Measurements from ENCODE around the gene F7.
A peak's percentile ranks its signal among the peaks of the same experiment; 100 is the strongest.
"Not testable (repeated sequence)": the region's sequence is repeated elsewhere in the genome, so short reads cannot be mapped to it uniquely, and the experiment has no call there.

F7 gene

DNA sequence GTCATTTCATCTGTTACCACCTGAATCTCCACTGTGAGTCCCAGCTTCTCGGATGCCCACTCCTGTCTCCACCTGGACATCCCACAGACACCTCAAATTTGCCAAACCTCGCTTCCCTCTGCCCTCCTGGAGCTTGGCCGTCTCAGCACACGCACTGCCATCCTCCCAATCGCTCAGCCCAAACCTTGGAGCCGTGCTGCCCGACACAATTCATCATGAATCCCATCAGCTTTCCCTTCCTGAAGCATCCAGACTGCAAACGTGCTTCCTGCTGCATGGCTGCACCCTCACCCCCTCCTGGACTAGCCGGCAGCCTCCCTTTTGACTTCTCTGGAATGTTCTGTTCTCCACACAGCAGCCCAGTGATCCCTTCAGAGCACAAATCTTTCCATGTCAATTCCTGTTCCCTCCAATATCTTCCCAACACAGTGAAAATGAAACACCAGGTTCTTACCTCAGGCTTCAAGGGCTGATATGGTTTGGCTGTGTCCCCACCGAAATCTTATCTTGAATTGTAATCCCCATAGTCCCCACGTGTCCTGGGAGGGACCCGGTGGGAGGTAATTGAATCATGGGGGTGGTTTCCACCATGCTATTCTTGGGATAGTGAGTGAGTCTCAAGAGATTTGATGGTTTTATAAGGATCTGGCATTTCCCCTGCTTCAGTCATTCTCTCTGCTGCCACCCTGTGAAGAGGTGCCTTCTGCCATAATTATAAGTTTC lies 51.8 kb downstream of the F7 start:
- no peak for DNase-seq

DNA sequence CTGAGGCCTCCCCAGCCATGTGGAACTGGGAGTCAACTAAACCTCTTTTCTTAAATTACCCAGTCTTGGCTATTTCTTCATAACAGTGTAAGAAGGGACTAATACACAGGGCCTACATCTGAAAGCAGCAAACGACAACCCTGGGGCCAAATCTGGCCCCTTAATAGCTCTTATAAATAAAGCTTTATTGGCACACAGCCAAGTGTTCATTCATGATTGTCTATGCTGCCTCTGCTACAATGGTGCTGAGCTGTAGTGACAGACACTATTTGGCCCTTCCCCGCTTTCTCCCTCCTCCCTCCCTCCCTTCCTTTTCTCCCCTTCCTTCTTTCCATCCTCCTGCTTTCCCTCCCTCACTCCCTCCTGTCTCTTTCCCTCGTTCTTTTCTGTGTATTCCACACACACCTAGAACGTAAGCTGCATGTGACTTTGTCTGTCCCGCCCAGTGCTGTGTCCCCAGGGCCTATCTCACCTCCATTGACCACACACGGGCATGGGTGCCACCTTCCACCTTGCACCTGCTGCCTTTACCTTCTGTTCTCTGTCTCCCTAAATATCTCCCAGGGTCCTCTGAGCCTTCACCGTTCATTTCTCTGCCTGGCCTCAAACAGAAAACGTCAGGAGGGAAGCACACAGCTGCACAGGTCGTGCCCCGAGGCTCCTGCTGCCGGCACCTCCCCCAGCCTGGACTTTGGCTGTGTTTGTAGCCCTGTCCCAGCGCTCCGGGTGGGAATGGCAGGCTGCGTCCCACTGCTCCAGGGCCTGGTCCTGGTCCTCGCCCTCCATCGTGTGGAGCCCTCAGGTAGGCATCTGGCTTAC lies 52.5 kb downstream of the F7 start, which contains the start of gene PROZ:
PROZ (plus strand) TSS at position 720 of the 819 bp plus-strand sequence; CDS start at position 733, 13 bp downstream.
- DNase-seq: peak in 1 of 3 experiments; percentile 19

GRCh38 chr13:113158946-113159345 lies 53.4 kb downstream of the F7 start:
- DNase-seq: no peak

DNA sequence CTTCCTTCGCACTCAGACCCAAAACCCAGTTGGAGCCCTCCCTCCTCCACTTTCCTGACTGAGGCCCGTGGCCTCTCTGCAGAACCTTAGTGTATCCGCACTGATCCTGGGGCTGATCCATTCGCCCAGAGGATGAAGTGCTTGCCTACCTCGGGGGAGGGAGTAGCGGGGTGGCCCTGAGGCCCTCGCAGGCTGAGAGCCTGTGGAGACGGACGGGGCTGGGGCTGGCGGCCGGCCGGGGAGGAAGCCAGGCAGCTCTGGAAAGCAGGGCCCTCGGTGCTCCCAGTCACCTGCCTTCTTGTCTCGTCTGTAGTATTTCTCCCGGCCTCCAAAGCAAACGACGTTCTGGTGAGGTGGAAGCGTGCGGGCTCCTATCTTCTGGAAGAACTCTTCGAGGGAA lies 54.1 kb downstream of the F7 start:
- DNase-seq: no peak

DNA sequence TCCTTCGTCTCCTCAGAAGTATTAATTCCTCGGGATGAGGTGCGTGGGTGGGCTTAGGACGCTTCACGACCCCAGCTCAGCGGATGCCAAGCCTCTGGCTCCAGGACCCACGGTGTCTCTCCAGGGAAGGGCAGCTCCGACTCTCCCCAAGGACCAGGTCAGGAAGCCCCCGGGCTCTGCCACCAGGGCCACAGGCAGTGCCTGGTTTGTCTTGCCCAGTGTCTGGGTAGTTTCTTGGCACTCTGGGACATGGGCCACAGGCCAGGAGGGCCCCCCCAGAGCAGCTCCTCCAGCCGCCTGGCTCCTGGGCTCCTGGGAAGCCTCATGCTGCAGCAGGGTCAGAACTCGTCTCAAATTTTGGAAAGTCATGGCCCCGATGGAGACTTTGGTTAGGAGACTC lies 55.4 kb downstream of the F7 start:
- DNase-seq: no peak

DNA sequence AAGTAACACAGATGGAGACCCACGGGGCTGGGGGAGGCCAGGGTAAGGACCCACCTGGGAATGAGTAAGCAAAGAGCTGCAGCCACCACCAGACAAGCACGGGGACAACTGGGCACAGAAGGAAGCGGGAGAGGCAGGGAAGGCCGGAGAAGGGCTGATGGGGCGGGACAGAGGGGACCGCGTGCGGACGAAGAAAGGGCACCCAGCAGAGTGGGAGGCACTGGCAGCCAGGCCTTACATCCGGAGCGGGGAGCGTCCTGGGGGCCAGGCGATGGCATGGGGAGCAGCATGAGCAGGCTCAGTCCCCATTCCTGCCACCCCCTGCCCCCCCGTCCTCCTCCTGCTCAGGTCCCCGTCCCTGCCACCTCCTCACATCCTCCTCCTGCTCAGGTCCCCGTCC lies 55.8 kb downstream of the F7 start:
- DNase-seq: peak in 2 of 3 experiments; percentile 24 to 43

GRCh38 chr13:113161975-113162374 lies 56.4 kb downstream of the F7 start:
- DNase-seq: not testable (repeated sequence)

GRCh38 chr13:113162783-113163685 lies 57.4 kb downstream of the F7 start:
- DNase-seq: peak in 2 of 3 experiments; percentile 62 to 69

DNA sequence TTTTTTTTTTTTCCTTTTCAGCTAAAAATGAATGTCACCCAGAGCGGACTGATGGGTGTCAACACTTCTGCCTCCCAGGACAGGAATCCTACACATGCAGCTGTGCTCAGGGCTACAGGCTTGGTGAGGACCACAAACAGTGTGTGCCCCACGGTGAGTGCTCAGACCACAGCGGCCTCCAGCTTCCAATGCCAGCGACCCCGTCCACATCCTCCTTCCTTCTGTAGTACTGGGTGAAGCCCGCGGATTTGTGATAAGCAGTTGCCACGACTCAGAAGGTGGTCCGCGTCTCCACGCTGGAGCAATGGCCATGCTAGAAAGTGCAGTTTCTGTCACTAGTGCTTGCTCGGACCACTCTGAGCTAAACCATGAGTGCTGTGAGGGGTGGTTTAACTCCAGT lies 58.9 kb downstream of the F7 start:
- no peak for DNase-seq

GRCh38 chr13:113166266-113166665 lies 60.7 kb downstream of the F7 start:
- DNase-seq: no peak

- peak in 1 of 3 experiments; percentile 13 for DNase-seq
These were observed 61.1 kb downstream of the F7 start for GRCh38 chr13:113166681-113167080.

- DNase-seq: no peak
These were observed 61.6 kb downstream of the F7 start for GRCh38 chr13:113167155-113167554.

- DNase-seq: no peak
These were observed 62.0 kb downstream of the F7 start for GRCh38 chr13:113167575-113167974.

- DNase-seq: no peak
These were observed 62.6 kb downstream of the F7 start for GRCh38 chr13:113168211-113168610.

GRCh38 chr13:113169277-113170272 lies 64.0 kb downstream of the F7 start:
- DNase-seq: peak in 2 of 3 experiments; percentile 46 to 62

All from NCI-H1417 (cell line).